ENCODE results near the gene SRSF1. TPM values are rescaled to one million over a fixed set of nuclear protein-coding genes. Genes with fewer than 3 reads are reported as not detected.

Gene SRSF1
- total RNA-seq, 1 donor from 2014 or later, result 510 TPM

DNA sequence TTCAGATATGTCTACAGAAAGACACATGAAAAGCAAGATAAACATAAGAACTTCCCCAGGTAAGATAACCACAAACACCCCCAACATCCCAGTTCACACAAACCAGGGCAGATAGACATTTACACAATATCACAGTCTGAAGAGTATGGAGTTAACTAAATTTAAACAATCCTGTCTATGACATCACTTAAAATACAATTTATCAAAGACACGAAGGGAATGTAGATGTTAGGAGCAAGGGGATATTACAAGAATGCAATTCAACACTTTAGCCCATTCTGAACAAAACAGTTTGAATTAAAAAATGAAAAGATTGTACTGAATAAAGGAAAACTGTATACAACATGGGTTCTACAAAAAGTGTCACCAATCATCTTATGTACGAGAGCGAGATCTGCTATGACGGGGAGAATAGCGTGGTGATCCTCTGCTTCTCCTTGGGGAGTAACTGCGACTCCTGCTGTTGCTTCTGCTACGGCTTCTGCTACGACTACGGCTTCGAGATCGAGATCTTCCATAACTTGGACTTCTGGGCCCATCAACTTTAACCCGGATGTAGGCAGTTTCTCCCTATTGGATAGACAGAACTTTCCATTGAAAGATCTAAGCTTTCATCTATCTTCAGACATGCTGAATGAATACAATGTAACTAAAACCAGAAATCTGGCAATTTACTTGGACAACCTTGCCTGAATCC, 1.9 kb downstream of the SRSF1 start:
- intact Hi-C loops (cut with micrococcal nuclease), result no loop called here
- peaks cover 59% of the 10 kb centered on the region for H3K36me3 Mint-ChIP-seq (ENCODE audit: low read depth)
- H3K27ac Mint-ChIP-seq, result peak overlapping the region; percentile 99
- DNase-seq, result no peak
- peaks cover 46% of the 10 kb centered on the region for H3K4me1 Mint-ChIP-seq
- H3K9me3 Mint-ChIP-seq, result no peaks in the 10 kb centered on the region
- peak overlapping the region; percentile 97 for H3K4me3 Mint-ChIP-seq
- no peaks in the 10 kb centered on the region for H3K27me3 Mint-ChIP-seq

- DNase-seq, result no peak
- H3K27ac Mint-ChIP-seq, result no peak overlapping the region
- no peaks in the 10 kb centered on the region for H3K9me3 Mint-ChIP-seq
- H3K4me3 Mint-ChIP-seq, result peak overlapping the region; percentile 97
- H3K36me3 Mint-ChIP-seq (ENCODE audit: low read depth), result peaks cover 66% of the 10 kb centered on the region
- H3K27me3 Mint-ChIP-seq, result no peaks in the 10 kb centered on the region
- intact Hi-C loops (cut with micrococcal nuclease), result no loop called here
- H3K4me1 Mint-ChIP-seq, result peaks cover 50% of the 10 kb centered on the region
Observed at GRCh38 chr17:58004060-58004459, 3.0 kb downstream of the SRSF1 start.

GRCh38 chr17:58002973-58003372, 4.1 kb downstream of the SRSF1 start:
- Mint-ChIP-seq H3K9me3 (no peaks in the 10 kb centered on the region), H3K4me3 (peak overlapping the region; percentile 62), H3K27ac (peak overlapping the region; percentile 37), H3K27me3 (no peaks in the 10 kb centered on the region), H3K36me3 (ENCODE audit: low read depth) (peaks cover 74% of the 10 kb centered on the region), H3K4me1 (peaks cover 50% of the 10 kb centered on the region)
- intact Hi-C loops (cut with micrococcal nuclease), result no loop called here
- DNase-seq, result no peak

GRCh38 chr17:58002154-58002948, 4.7 kb downstream of the SRSF1 start:
- DNase-seq, result no peak
- Mint-ChIP-seq H3K4me1 (peaks cover 49% of the 10 kb centered on the region), H3K36me3 (ENCODE audit: low read depth) (peaks cover 78% of the 10 kb centered on the region), H3K9me3 (no peaks in the 10 kb centered on the region), H3K27ac (peak overlapping the region; percentile 37), H3K4me3 (peak overlapping the region; percentile 62), H3K27me3 (no peaks in the 10 kb centered on the region)
- intact Hi-C loops (cut with micrococcal nuclease), result no loop called here

DNA sequence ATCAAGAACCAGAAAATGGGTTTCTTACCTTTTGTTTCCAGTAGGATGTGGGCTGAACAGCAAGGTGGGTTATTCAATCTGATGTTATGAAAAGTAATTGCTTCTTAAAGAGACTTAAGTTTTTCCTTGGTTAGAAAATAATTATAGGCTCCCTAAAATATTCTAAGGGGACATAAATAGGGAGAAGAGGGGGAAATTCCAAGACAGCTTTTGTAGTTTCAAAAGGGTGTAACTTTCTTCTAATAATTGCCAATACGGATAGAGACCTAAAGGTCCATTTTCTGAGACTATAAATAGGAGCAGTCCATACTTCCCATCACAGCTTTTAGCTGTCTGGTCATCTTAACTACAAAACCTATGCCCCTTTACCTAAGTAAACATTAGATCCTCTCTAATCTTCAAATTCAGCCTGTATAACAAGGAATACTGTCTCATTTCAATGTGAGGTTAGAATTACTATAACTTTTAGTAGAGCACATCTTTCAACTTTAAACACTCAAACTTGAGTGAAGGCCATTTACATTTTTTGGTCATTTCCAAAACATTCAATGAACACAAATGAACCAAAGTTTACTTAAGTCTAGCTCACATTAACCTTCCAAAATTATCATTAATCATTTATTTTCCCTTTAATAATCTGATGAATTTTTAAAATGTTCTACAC, 5.5 kb downstream of the SRSF1 start:
- Mint-ChIP-seq H3K9me3 (no peaks in the 10 kb centered on the region), H3K27me3 (no peaks in the 10 kb centered on the region), H3K27ac (peak overlapping the region; percentile 20), H3K4me3 (no peak overlapping the region), H3K4me1 (peaks cover 50% of the 10 kb centered on the region), H3K36me3 (ENCODE audit: low read depth) (peaks cover 79% of the 10 kb centered on the region)
- intact Hi-C loops (cut with micrococcal nuclease), result no loop called here
- DNase-seq, result no peak

DNA sequence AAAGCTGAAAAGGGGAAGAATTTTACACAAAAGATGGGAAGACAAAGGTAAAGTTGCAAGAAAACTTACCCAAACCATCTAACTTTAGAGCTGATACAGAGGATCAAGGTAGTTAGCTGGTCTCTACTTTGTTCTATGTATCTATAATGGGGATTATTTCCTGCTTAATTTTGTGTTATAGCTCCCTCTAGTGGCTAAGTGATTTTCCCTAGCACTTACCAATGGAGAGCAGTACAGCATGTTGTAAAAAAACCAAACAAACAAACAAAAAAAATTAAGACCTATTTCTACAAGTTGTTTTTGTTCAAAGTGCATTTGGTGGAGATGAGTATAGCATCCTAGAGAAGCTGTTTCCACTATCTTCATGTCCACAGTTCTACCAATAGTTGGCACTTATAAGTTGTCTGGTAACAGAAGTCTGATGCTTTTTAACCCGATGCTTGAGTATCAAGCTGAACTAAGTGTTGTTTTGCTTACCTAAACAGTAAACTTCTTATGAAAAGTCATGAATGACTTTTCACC, 7.5 kb downstream of the SRSF1 start:
- Mint-ChIP-seq H3K4me3 (no peak overlapping the region), H3K4me1 (peaks cover 50% of the 10 kb centered on the region), H3K27me3 (no peaks in the 10 kb centered on the region), H3K9me3 (no peaks in the 10 kb centered on the region), H3K36me3 (ENCODE audit: low read depth) (peaks cover 62% of the 10 kb centered on the region), H3K27ac (peak overlapping the region; percentile 70)
- peak; percentile 77 for DNase-seq
- intact Hi-C loops (cut with micrococcal nuclease), result loop anchor here (2.0 kb wide), 1 partner anchor 113 kb away; no protein-coding TSS in a partner anchor

DNA sequence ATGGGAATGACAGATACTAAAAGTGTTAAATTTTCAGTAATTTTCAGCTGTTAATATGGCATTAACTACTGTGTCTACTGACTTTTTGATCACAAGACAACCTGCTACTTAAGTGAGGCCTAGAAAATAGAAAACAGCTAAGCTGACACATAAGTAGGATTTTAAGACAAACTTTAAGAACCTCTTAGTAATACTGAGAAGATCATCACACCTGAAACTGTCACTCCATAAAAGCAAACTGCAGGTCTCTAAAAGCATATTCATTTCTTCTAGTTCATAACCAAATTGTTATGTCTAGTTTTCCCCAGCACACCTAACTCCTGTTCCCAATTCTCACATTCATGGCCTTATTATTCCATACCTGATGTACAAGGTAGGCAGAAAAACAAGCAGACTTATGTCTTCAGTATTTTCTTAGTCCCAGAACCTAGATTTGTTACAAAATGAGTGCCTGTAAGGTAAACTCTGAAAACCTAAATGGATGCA, 8.0 kb downstream of the SRSF1 start:
- Mint-ChIP-seq H3K4me1 (peaks cover 53% of the 10 kb centered on the region), H3K4me3 (no peak overlapping the region), H3K9me3 (no peaks in the 10 kb centered on the region), H3K27ac (peak overlapping the region; percentile 70), H3K27me3 (no peaks in the 10 kb centered on the region), H3K36me3 (ENCODE audit: low read depth) (peaks cover 58% of the 10 kb centered on the region)
- DNase-seq, result no peak
- intact Hi-C loops (cut with micrococcal nuclease), result loop anchor here (2.0 kb wide), 1 partner anchor 114 kb away; no protein-coding TSS in a partner anchor

GRCh38 chr17:57997085-57997809, 9.8 kb downstream of the SRSF1 start:
- Mint-ChIP-seq H3K36me3 (ENCODE audit: low read depth) (peaks cover 47% of the 10 kb centered on the region), H3K4me3 (no peak overlapping the region), H3K27ac (no peak overlapping the region), H3K4me1 (peaks cover 47% of the 10 kb centered on the region), H3K9me3 (no peaks in the 10 kb centered on the region), H3K27me3 (no peaks in the 10 kb centered on the region)
- no peak for DNase-seq
- intact Hi-C loops (cut with micrococcal nuclease), result no loop called here

DNA sequence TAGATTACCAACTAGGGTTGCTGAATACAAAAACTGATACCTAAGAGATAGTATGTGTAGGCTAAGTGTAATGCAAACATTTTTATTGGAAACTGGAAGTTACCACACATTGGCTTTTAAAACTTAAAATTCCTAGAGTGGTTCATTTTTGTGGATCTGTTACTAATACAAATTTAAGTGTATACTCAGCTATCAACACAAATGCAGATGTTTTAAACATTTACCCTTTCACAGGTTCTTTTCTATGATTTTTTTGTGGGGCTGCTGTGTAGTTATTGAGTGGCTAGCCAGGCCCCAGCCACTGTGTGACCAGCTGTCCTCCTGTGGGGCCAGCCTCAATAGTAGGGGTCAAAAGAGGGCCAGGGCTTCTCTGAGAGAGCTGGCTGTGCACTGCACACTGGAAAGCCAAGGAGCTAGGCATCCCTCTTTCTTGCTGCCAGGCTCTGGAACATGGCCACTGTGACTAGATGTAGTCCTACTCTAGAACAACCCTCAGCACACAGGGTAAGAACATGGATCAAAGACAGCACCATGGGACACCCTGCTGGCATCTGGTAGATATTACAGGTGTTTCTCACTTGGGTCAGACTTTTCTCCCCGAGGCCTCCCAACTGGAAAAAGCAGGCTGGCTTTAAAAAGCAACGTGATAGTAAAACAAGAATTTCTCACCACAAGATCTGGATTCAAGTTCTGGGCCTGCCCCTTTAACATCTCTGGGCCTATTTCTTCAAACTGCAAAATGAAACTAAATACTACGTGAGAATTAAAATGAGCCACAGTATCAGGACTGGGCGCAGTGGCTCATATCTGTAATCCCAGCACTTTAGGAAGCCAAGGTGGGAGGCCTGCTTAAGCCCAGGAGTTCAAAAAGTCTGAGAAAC, 11.7 kb downstream of the SRSF1 start:
- DNase-seq, result peak; percentile 83

GRCh38 chr17:57994436-57994835, 12.6 kb downstream of the SRSF1 start:
- Mint-ChIP-seq H3K36me3 (ENCODE audit: low read depth) (peaks cover 35% of the 10 kb centered on the region), H3K9me3 (no peaks in the 10 kb centered on the region), H3K27ac (peak overlapping the region; percentile 56), H3K4me1 (peaks cover 42% of the 10 kb centered on the region), H3K27me3 (no peaks in the 10 kb centered on the region), H3K4me3 (no peak overlapping the region)
- DNase-seq, result no peak
- intact Hi-C loops (cut with micrococcal nuclease), result loop anchor here (2.0 kb wide), 1 partner anchor 136 kb away; no protein-coding TSS in a partner anchor

More for the DNA sequence above, 11.7 kb downstream of the SRSF1 start:
- Mint-ChIP-seq H3K4me1 (peaks cover 39% of the 10 kb centered on the region), H3K4me3 (no peak overlapping the region), H3K36me3 (ENCODE audit: low read depth) (peaks cover 40% of the 10 kb centered on the region), H3K27ac (peak overlapping the region; percentile 43), H3K27me3 (no peaks in the 10 kb centered on the region), H3K9me3 (no peaks in the 10 kb centered on the region)
- intact Hi-C loops (cut with micrococcal nuclease), result loop anchor here (1.0 to 2.0 kb wide), 3 partner anchors 8 to 137 kb away; no protein-coding TSS in a partner anchor

DNA sequence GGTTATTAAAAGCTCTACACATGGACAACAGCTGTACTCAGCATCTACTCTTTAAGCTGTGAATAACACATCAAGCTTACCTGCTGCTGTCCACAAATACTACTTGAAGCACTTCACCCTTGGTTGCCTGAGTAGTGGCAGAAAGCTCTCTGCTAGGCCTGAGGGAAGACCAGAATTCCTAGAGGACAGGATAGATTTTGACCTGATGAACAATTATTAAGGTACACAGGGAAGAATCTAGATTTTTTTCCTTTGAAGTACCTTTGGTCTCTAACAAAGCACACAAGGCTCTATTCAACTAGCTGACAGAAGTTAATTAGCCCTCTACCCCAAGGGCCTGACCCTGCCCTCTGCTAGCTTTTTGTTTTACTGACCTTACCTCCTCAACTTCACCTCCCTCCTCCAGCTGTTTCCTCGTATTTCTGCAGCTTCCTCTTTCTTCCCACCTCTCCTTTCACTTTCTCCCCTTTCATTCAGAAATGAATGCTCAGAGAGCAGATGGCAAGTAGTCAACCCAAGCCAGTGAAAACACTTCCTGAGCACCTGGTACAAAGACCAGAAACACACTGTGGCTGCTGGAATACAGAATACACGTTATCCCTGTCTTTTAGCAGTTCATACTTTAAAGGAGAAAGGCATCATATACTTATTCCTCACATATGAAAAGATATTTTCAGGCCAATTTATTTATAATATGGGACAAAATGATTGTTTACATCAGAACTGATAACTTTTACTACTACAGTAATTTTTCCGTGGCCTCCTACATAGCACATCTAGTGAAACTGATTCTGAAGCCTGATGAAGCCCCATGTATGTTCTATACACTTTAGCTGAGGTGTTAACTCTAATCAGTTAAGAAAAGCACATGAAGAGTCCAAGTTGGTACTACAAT, 13.3 kb downstream of the SRSF1 start:
- DNase-seq, result no peak
- peak overlapping the region; percentile 78 for H3K27ac Mint-ChIP-seq
- intact Hi-C loops (cut with micrococcal nuclease), result loop anchor here (2.0 kb wide), 1 partner anchor 135 kb away; no protein-coding TSS in a partner anchor
- H3K36me3 Mint-ChIP-seq (ENCODE audit: low read depth), result peaks cover 30% of the 10 kb centered on the region
- no peaks in the 10 kb centered on the region for H3K27me3 Mint-ChIP-seq
- H3K4me3 Mint-ChIP-seq, result no peak overlapping the region
- no peaks in the 10 kb centered on the region for H3K9me3 Mint-ChIP-seq
- H3K4me1 Mint-ChIP-seq, result peaks cover 43% of the 10 kb centered on the region
